ENCODE measurements around the gene XRCC5. TPM values are rescaled to one million over a fixed set of nuclear protein-coding genes. Genes with fewer than 3 reads are reported as not detected.

Gene XRCC5
- total and polyA plus RNA-seq, 3 donors from 2014 or later: 132 to 145 (median 133) TPM

GRCh38 chr2:216243026-216243425, 133.9 kb downstream of the XRCC5 start:
- 89 to 96% methylated on average over 3 of the region's 3 CpGs for WGBS, 2 donors
- H3K27me3 ChIP-seq: no peaks in the 10 kb centered on the region
- TF ChIP-seq, protein P1, sequence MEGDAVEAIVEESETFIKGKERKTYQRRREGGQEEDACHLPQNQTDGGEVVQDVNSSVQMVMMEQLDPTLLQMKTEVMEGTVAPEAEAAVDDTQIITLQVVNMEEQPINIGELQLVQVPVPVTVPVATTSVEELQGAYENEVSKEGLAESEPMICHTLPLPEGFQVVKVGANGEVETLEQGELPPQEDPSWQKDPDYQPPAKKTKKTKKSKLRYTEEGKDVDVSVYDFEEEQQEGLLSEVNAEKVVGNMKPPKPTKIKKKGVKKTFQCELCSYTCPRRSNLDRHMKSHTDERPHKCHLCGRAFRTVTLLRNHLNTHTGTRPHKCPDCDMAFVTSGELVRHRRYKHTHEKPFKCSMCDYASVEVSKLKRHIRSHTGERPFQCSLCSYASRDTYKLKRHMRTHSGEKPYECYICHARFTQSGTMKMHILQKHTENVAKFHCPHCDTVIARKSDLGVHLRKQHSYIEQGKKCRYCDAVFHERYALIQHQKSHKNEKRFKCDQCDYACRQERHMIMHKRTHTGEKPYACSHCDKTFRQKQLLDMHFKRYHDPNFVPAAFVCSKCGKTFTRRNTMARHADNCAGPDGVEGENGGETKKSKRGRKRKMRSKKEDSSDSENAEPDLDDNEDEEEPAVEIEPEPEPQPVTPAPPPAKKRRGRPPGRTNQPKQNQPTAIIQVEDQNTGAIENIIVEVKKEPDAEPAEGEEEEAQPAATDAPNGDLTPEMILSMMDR (IDR thresholded peaks at IDR 0.05): no peak
- TF ChIP-seq POLR2A (IDR thresholded peaks at IDR 0.05): no peak
- no peak overlapping the region for H3K27ac ChIP-seq
- intact Hi-C loops (cut with DNase I; ENCODE audit: low total_unique reads): no loop called here
- H3K9me3 ChIP-seq: no peaks in the 10 kb centered on the region
- DNase-seq: no peak
- H3K36me3 ChIP-seq (ENCODE audit: low read depth, missing control alignments): no peaks in the 10 kb centered on the region
- H3K4me3 ChIP-seq: no peak overlapping the region
- no peaks in the 10 kb centered on the region for H3K4me1 ChIP-seq

DNA sequence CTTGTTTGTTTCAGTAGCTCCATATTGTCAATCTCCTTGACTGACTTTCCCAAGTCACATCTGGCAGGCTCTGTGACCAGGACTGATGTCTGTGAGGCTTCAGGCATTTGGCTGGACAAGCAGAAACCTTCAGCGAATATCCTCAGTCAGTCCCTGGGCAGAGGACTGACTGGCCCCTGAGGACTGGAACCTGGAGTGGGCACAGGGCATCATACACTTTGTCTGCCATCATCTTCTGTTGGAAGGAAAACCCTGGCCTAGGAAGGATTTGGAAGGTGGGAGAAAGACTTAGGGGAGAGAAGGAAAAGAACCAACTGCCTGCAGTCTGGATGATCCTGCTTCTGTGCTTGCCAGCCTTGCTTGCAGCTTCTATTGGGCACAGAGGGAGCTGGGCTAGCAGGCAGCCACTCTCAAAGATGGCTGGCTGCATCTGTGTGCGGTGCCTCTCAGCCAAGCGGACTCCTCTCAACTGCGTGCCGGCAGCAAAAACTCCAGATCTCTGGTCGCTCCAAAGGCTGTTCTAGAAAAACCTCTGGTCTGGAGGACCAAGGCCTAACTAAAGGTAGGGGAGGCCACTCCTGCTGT, 136.3 kb downstream of the XRCC5 start:
- DNase-seq: no peak
- H3K9me3 ChIP-seq: no peaks in the 10 kb centered on the region
- no peaks in the 10 kb centered on the region for H3K27me3 ChIP-seq
- 79% methylated on average over 6 of the region's 6 CpGs for WGBS, 2 donors
- H3K4me1 ChIP-seq: no peaks in the 10 kb centered on the region
- TF ChIP-seq POLR2A (IDR thresholded peaks at IDR 0.05): no peak
- TF ChIP-seq, protein P1 (IDR thresholded peaks at IDR 0.05): no peak
- no peak overlapping the region for H3K4me3 ChIP-seq
- intact Hi-C loops (cut with DNase I; ENCODE audit: low total_unique reads): no loop called here
- H3K36me3 ChIP-seq (ENCODE audit: low read depth, missing control alignments): no peaks in the 10 kb centered on the region
- no peak overlapping the region for H3K27ac ChIP-seq

GRCh38 chr2:216246766-216247165, 137.6 kb downstream of the XRCC5 start:
- DNase-seq: no peak
- intact Hi-C loops (cut with DNase I; ENCODE audit: low total_unique reads): no loop called here
- no peaks in the 10 kb centered on the region for H3K9me3 ChIP-seq
- no peak overlapping the region for H3K4me3 ChIP-seq
- WGBS, 2 donors: 95 to 98% methylated on average over 3 of the region's 3 CpGs
- TF ChIP-seq POLR2A (IDR thresholded peaks at IDR 0.05): no peak
- TF ChIP-seq, protein P1 (IDR thresholded peaks at IDR 0.05): no peak
- no peaks in the 10 kb centered on the region for H3K27me3 ChIP-seq
- H3K36me3 ChIP-seq (ENCODE audit: low read depth, missing control alignments): no peaks in the 10 kb centered on the region
- H3K27ac ChIP-seq: no peak overlapping the region
- no peaks in the 10 kb centered on the region for H3K4me1 ChIP-seq

Other genes with a start within 250 kb of the XRCC5 start
- gene MREG, start 95.8 kb upstream of the XRCC5 start, total RNA-seq: 1 to 10 TPM; 4.3 to 5.2 TPM
- 3.0 TPM for gene MREG, start 95.8 kb upstream of the XRCC5 start, polyA plus RNA-seq (ENCODE audit: insufficient read depth, low read depth, low replicate concordance)
- gene PECR, start 27.5 kb upstream of the XRCC5 start, total RNA-seq: 1 to 10 TPM; 3.0 to 4.0 TPM
- 3.0 TPM for gene PECR, start 27.5 kb upstream of the XRCC5 start, polyA plus RNA-seq (ENCODE audit: insufficient read depth, low read depth, low replicate concordance)
- gene TMEM169, start 27.4 kb upstream of the XRCC5 start, total RNA-seq: under 1 TPM; 0.31 to 0.37 TPM
- 1.0 TPM for gene TMEM169, start 27.4 kb upstream of the XRCC5 start, polyA plus RNA-seq (ENCODE audit: insufficient read depth, low read depth, low replicate concordance)

Measured in testis (tissue), 3 donors.